Spinal cord (tissue), 10 donors: ENCODE data around the gene MROH2A. TPM values are rescaled to one million over a fixed set of nuclear protein-coding genes. Genes with fewer than 3 reads are reported as not detected.

ENCODE experiments used
- DNase-seq, 6 donors: peaks; one replicate each; pipeline versions ENCODE4 v3.0.0 to v3.0.0-alpha.2; 2013 to 2015; ENCODE audit warnings: low spot score in 6 of 6, low read depth in 4 of 6
- H3K27ac ChIP-seq: one replicate; pipeline ENCODE4 v1.5.1; 2013; ENCODE audit warnings: low read depth, low read length, control low read depth
- H3K27me3 ChIP-seq: one replicate; pipeline ENCODE4 v1.6.1; 2013; ENCODE audit warnings: low read length; ENCODE audit not compliant: control insufficient read depth, insufficient read depth
- H3K36me3 ChIP-seq: one replicate; pipeline ENCODE4 v1.6.1; 2013; ENCODE audit warnings: low read length; ENCODE audit not compliant: control insufficient read depth, insufficient read depth
- H3K4me1 ChIP-seq: one replicate; pipeline ENCODE4 v1.6.1; 2013; ENCODE audit warnings: low read length; ENCODE audit not compliant: control insufficient read depth, insufficient read depth
- H3K4me3 ChIP-seq: one replicate; pipeline ENCODE4 v1.5.1; 2013; ENCODE audit warnings: low read depth, low read length, control low read depth
- H3K9me3 ChIP-seq: one replicate; pipeline ENCODE4 v1.6.1; 2013; ENCODE audit warnings: low read length; ENCODE audit not compliant: control insufficient read depth, insufficient read depth
- whole genome bisulfite sequencing: methylation state at CpG from one replicate; pipeline ENCODE4 v1.1.5; 2013; ENCODE audit warnings: missing lambda C conversion rate; ENCODE audit not compliant: insufficient coverage; 5-methylcytosine and 5-hydroxymethylcytosine counted together
- polyA plus RNA-seq, 2 donors: library from polyadenylated mRNA; unstranded; fragments of 120-200 nt; gene quantifications; one replicate each; pipeline ENCODE4 v1.2.1, GENCODE V29; 2013; ENCODE audit not compliant: insufficient read length in 2 of 2
- total RNA-seq, 2 donors: library from RNA; depleted of rRNA in 1 of 2; stranded (reverse); fragments of 120-200 nt in 1 of 2; fragments of >200 nt in 1 of 2; gene quantifications; one replicate each; pipeline versions ENCODE4 v1.2.3 to v1.2.4, GENCODE V29; 2013 to 2014
- donor health status: healthy.

Gene MROH2A
- total and polyA plus RNA-seq, 4 donors = under 0.01 to 0.12 TPM; not detected in 2

GRCh38 chr2:233799087-233799665 lies 21.0 kb downstream of the MROH2A start:
- DNase-seq = peak in 1 of 6 donors; percentile 9
- H3K9me3 ChIP-seq = no peaks in the 10 kb centered on the region
- H3K4me1 ChIP-seq = no peaks in the 10 kb centered on the region
- H3K4me3 ChIP-seq = no peak overlapping the region
- no peak overlapping the region for H3K27ac ChIP-seq
- H3K36me3 ChIP-seq = no peaks in the 10 kb centered on the region
- WGBS = 42% methylated on average over 6 of the region's 7 CpGs
- no peaks in the 10 kb centered on the region for H3K27me3 ChIP-seq

GRCh38 chr2:233799716-233800115 lies 21.6 kb downstream of the MROH2A start:
- WGBS = 74% methylated on average over 5 of the region's 5 CpGs
- no peak for DNase-seq

GRCh38 chr2:233800208-233800607 lies 22.1 kb downstream of the MROH2A start:
- DNase-seq = no peak
- Histone ChIP-seq H3K27ac (no peak overlapping the region), H3K27me3 (no peaks in the 10 kb centered on the region), H3K36me3 (no peaks in the 10 kb centered on the region), H3K9me3 (no peaks in the 10 kb centered on the region), H3K4me3 (no peak overlapping the region), H3K4me1 (no peaks in the 10 kb centered on the region)
- 93% methylated on average over 4 of the region's 7 CpGs for WGBS

More at GRCh38 chr2:233799716-233800115, 21.6 kb downstream of the MROH2A start:
- Histone ChIP-seq H3K9me3 (no peaks in the 10 kb centered on the region), H3K36me3 (no peaks in the 10 kb centered on the region), H3K27me3 (no peaks in the 10 kb centered on the region), H3K4me1 (no peaks in the 10 kb centered on the region), H3K4me3 (no peak overlapping the region), H3K27ac (no peak overlapping the region)

- no peak overlapping the region for H3K27ac ChIP-seq
- no peak overlapping the region for H3K4me3 ChIP-seq
- no peak for DNase-seq
- no peaks in the 10 kb centered on the region for H3K36me3 ChIP-seq
- no peaks in the 10 kb centered on the region for H3K27me3 ChIP-seq
- no peaks in the 10 kb centered on the region for H3K9me3 ChIP-seq
- H3K4me1 ChIP-seq = no peaks in the 10 kb centered on the region
- WGBS = 82% methylated on average over 5 of the region's 9 CpGs
These were observed 23.4 kb downstream of the MROH2A start for GRCh38 chr2:233801357-233802131.

- no peak for DNase-seq
- no peaks in the 10 kb centered on the region for H3K27me3 ChIP-seq
- H3K4me1 ChIP-seq = no peaks in the 10 kb centered on the region
- WGBS = 67% methylated on average over 1 of the region's 3 CpGs
- H3K4me3 ChIP-seq = no peak overlapping the region
- no peak overlapping the region for H3K27ac ChIP-seq
- no peaks in the 10 kb centered on the region for H3K9me3 ChIP-seq
- no peaks in the 10 kb centered on the region for H3K36me3 ChIP-seq
These were observed 24.1 kb downstream of the MROH2A start for GRCh38 chr2:233802132-233802815.

GRCh38 chr2:233803292-233803911 lies 25.3 kb downstream of the MROH2A start:
- DNase-seq = no peak
- Histone ChIP-seq H3K27ac (no peak overlapping the region), H3K9me3 (no peaks in the 10 kb centered on the region), H3K27me3 (no peaks in the 10 kb centered on the region), H3K36me3 (no peaks in the 10 kb centered on the region), H3K4me1 (no peaks in the 10 kb centered on the region), H3K4me3 (no peak overlapping the region)
- WGBS = 75% methylated on average over 2 of the region's 2 CpGs

GRCh38 chr2:233803994-233804393 lies 25.9 kb downstream of the MROH2A start:
- no peak overlapping the region for H3K4me3 ChIP-seq
- no peaks in the 10 kb centered on the region for H3K9me3 ChIP-seq
- 75% methylated on average over 8 of the region's 8 CpGs for WGBS
- no peaks in the 10 kb centered on the region for H3K27me3 ChIP-seq
- no peak for DNase-seq
- no peak overlapping the region for H3K27ac ChIP-seq
- H3K4me1 ChIP-seq = no peaks in the 10 kb centered on the region
- H3K36me3 ChIP-seq = no peaks in the 10 kb centered on the region

GRCh38 chr2:233807215-233807865 lies 29.2 kb downstream of the MROH2A start:
- WGBS = 90% methylated on average over 10 of the region's 12 CpGs
- H3K36me3 ChIP-seq = no peaks in the 10 kb centered on the region
- H3K4me3 ChIP-seq = no peak overlapping the region
- no peak overlapping the region for H3K27ac ChIP-seq
- DNase-seq = no peak
- no peaks in the 10 kb centered on the region for H3K4me1 ChIP-seq
- no peaks in the 10 kb centered on the region for H3K27me3 ChIP-seq
- H3K9me3 ChIP-seq = no peaks in the 10 kb centered on the region
